Lower lobe of right lung (tissue), 2 donors: Measurements from ENCODE around the gene DBX1. TPM values are rescaled to one million over a fixed set of nuclear protein-coding genes. Genes with fewer than 3 reads are reported as not detected.

Experiments used
- ATAC-seq, 2 donors: fragments of 200-7000 bp; cut with Tn5 transposase; one replicate each; pipeline ENCODE4 v1.9.1; 2020 to 2022; ENCODE audit warnings: mild to moderate bottlenecking in 2 of 2, moderate library complexity in 2 of 2
- DNase-seq: peaks from one replicate; pipeline ENCODE4 v3.0.0-alpha.2; 2020
- H3K27ac ChIP-seq: fragments of 200-600 bp; one replicate; pipeline ENCODE4 v1.8.0; 2022
- H3K27me3 ChIP-seq: fragments of 200-600 bp; one replicate; pipeline ENCODE4 v1.8.0; 2022; ENCODE audit warnings: low read depth
- H3K36me3 ChIP-seq: fragments of 200-600 bp; one replicate; pipeline ENCODE4 v1.8.0; 2022; ENCODE audit warnings: mild to moderate bottlenecking
- H3K4me1 ChIP-seq: fragments of 200-600 bp; one replicate; pipeline ENCODE4 v1.8.0; 2022
- H3K4me3 ChIP-seq: fragments of 200-600 bp; one replicate; pipeline ENCODE4 v1.8.0; 2022; ENCODE audit warnings: mild to moderate bottlenecking
- H3K9me3 ChIP-seq: fragments of 200-600 bp; one replicate; pipeline ENCODE4 v1.8.0; 2022
- intact Hi-C: fragments of 100-400 bp; cut with DNase I; formaldehyde crosslinking; loops from one replicate; pipeline ENCODE4 v1.11.0; 2022
- total RNA-seq: library from RNA; stranded (reverse); fragmentation: NEBNext Ultra II Directional; extraction: Animal tissue kit (Norgen Biotek cat#: 25700); gene quantifications from one replicate; pipeline ENCODE4 v1.2.1, GENCODE V29; 2021
- TF ChIP-seq, protein P1 (sequence below): fragments of 200-600 bp; IDR thresholded peaks from one replicate; pipeline ENCODE4 v1.8.0; 2022; ENCODE audit warnings: antibody characterized with exemption, mild to moderate bottlenecking
- donor health status: DM: no; HTN: yes; CAD: no; lungs with severe emphysema.

Gene DBX1
- total RNA-seq, 1 donor from 2014 or later: not detected

DNA sequence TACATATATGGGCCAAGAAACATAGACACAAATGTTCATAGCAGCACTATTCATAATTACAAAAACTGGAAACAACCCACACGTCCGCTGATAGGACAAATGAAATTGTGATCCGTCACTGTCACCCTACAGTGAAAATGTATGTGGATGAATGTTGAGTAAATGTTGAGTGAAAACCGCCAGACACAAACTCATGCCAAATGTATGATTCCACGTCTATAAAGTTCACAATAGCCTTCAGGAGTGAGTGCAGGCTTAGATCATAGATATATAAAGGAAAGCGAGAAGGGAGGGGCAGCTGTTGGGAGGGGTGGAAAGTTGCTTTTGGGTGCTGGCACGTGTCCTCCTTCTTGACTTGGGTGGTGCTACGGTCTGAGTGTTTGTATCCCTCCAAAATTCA lies 33.6 kb downstream of the DBX1 start:
- H3K36me3 ChIP-seq: no peaks in the 10 kb centered on the region
- intact Hi-C loops: no loop called here
- H3K27me3 ChIP-seq: peaks cover under 1% of the 10 kb centered on the region
- ATAC-seq: no peak
- TF ChIP-seq, protein P1, sequence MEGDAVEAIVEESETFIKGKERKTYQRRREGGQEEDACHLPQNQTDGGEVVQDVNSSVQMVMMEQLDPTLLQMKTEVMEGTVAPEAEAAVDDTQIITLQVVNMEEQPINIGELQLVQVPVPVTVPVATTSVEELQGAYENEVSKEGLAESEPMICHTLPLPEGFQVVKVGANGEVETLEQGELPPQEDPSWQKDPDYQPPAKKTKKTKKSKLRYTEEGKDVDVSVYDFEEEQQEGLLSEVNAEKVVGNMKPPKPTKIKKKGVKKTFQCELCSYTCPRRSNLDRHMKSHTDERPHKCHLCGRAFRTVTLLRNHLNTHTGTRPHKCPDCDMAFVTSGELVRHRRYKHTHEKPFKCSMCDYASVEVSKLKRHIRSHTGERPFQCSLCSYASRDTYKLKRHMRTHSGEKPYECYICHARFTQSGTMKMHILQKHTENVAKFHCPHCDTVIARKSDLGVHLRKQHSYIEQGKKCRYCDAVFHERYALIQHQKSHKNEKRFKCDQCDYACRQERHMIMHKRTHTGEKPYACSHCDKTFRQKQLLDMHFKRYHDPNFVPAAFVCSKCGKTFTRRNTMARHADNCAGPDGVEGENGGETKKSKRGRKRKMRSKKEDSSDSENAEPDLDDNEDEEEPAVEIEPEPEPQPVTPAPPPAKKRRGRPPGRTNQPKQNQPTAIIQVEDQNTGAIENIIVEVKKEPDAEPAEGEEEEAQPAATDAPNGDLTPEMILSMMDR: no peak
- H3K4me3 ChIP-seq: no peak overlapping the region
- DNase-seq: no peak
- H3K9me3 ChIP-seq: no peaks in the 10 kb centered on the region
- H3K27ac ChIP-seq: no peak overlapping the region
- peaks cover under 1% of the 10 kb centered on the region for H3K4me1 ChIP-seq

DNA sequence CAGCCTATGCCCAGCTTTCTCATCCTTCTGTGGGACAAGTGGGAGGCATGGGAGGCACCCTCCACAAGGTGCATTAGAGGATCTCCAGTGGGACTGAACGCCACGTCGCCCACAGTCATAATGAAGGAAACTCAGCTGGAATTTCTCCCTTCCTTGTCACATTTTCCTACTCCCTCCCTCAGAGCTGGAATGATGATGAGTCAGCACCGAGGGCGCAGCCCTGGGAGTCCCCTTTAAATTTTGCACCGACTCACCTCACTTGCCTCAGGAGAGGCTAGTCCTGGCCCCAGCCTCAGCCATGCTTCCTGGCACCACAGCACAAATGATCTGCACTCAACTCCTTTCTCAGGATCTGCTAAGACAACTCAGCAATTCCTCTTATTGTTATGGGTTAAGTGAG lies 34.3 kb downstream of the DBX1 start:
- intact Hi-C loops: no loop called here
- Histone ChIP-seq H3K27ac (no peak overlapping the region), H3K9me3 (no peaks in the 10 kb centered on the region), H3K27me3 (no peaks in the 10 kb centered on the region), H3K4me3 (no peak overlapping the region), H3K36me3 (no peaks in the 10 kb centered on the region), H3K4me1 (no peaks in the 10 kb centered on the region)
- no peak for DNase-seq
- ATAC-seq: no peak
- TF ChIP-seq, protein P1: no peak

DNA sequence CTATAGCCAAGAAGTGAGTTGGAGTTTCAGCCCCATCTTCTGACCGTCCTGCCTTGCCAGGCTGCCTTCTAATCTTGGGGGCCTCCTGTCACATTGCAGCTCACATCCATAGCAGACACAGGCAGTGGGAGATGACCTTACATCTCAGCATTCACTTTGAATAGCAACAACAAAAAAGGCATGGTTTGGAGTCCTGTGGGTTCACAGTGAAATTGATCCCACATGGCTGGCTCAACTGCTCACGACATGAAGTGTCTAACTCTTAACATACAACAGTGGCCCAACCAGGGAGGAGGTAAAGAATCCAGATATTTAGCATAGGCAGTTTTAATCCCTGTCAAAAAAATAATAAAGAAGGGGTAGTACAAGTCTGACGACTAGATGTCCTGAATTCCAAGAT lies 38.1 kb downstream of the DBX1 start:
- Histone ChIP-seq H3K36me3 (peaks cover 25% of the 10 kb centered on the region), H3K9me3 (no peaks in the 10 kb centered on the region), H3K4me3 (no peak overlapping the region), H3K27me3 (no peaks in the 10 kb centered on the region), H3K4me1 (no peaks in the 10 kb centered on the region), H3K27ac (no peak overlapping the region)
- DNase-seq: no peak
- intact Hi-C loops: no loop called here
- TF ChIP-seq, protein P1: no peak
- ATAC-seq: no peak

DNA sequence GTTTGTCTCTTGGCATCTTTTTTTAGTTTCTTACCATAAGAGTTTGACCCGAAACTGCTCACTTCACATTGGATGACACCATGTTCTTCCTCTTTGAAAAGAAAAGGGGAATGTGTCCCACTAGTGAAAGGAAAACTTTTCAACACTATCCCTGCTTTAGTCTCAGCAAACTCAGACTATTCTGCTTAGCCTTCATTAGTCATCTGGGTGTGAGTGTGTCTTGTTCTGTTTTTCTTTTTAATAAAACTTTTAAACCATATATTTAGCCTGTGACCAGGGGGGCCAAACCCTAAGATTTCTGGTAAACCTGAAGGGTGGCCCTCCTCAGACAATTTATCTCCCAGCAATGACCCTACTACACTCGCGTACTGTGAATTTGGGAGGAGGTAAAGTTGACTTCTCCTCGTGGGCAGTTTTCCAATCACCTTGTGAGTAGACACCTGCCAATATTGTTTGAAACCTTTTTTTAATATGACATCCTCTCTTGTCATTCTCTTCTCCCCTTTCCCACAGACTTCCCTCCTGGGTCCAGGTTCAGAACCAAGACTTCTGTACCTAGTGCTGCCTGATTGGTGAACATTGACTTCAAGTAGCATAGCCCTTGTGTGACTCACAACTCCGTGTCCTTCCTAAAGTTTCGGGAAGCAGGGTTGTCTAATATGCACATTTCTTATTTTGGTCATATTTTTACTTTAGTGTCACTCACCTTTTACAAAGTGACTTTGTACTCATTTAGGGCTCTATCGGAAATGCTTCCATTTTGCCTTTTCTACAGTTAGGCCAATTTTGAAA lies 39.9 kb downstream of the DBX1 start:
- Histone ChIP-seq H3K27ac (no peak overlapping the region), H3K9me3 (no peaks in the 10 kb centered on the region), H3K27me3 (no peaks in the 10 kb centered on the region), H3K4me3 (no peak overlapping the region), H3K4me1 (no peaks in the 10 kb centered on the region), H3K36me3 (peaks cover 31% of the 10 kb centered on the region)
- TF ChIP-seq, protein P1: no peak
- intact Hi-C loops: no loop called here
- ATAC-seq (no peak), DNase-seq (no peak)

DNA sequence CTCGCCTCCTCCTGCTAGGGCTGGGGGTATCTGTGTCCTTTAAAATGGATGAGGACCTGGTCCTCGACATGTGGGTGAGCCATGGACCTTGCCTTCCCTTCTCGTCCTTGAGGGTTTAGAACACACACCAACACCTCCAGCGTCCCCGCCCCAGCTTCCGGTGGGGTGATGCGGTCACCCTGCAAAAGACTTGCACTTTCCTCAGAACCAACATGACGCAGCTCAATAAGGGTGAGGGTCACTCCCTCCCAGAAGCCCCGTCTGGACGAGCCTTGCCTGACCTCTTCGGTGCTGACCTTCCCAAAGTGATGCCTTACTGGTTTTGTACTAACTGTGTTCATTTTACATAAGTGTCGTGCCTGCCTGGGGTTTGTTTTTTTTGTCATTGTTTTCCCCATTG lies 41.0 kb downstream of the DBX1 start:
- Histone ChIP-seq H3K27me3 (no peaks in the 10 kb centered on the region), H3K4me3 (no peak overlapping the region), H3K36me3 (peaks cover 39% of the 10 kb centered on the region), H3K27ac (no peak overlapping the region), H3K9me3 (no peaks in the 10 kb centered on the region), H3K4me1 (no peaks in the 10 kb centered on the region)
- intact Hi-C loops: no loop called here
- ATAC-seq (no peak), DNase-seq (no peak)
- TF ChIP-seq, protein P1: no peak
